WTC11 (cell line): ENCODE data around the gene ACOT6. TPM values are rescaled to one million over a fixed set of nuclear protein-coding genes. Genes with fewer than 3 reads are reported as not detected.

Experiments used
- CREM ChIP-seq: sonication (generic); formaldehyde crosslinking; IDR thresholded peaks from 2 replicates; pipeline ENCODE4 v1.8.1; 2022; ENCODE audit warnings: mild to moderate bottlenecking, missing genetic modification reagents, moderate library complexity
- EMX1 ChIP-seq: fragments of 250-450 bp; sonication (Bioruptor Pico); IDR thresholded peaks from 2 replicates; pipeline ENCODE4 v1.8.0; 2021; ENCODE audit warnings: mild to moderate bottlenecking
- ESRRA ChIP-seq: sonication (generic); formaldehyde crosslinking; IDR thresholded peaks from 2 replicates; pipeline ENCODE4 v1.8.1; 2022; ENCODE audit warnings: mild to moderate bottlenecking, missing genetic modification reagents, borderline replicate concordance
- FOXJ3 ChIP-seq: sonication (generic); formaldehyde crosslinking; IDR thresholded peaks from 2 replicates; pipeline ENCODE4 v1.9.0; 2021; ENCODE audit warnings: missing genetic modification reagents, mild to moderate bottlenecking, borderline replicate concordance
- GABPB1 ChIP-seq: sonication (generic); formaldehyde crosslinking; IDR thresholded peaks from 2 replicates; pipeline ENCODE4 v1.8.1; 2023; ENCODE audit warnings: mild to moderate bottlenecking, missing genetic modification reagents
- GRHL2 ChIP-seq: fragments of 250-450 bp; sonication (Bioruptor Pico); IDR thresholded peaks from 2 replicates; pipeline ENCODE4 v1.8.0; 2022; ENCODE audit warnings: mild to moderate bottlenecking, moderate library complexity; ENCODE audit not compliant: insufficient replicate concordance, severe bottlenecking
- GTF2I ChIP-seq: fragments of 250-450 bp; sonication (Bioruptor Pico); conservative IDR thresholded peaks from 2 replicates; pipeline ENCODE4 v1.4.0; 2021; ENCODE audit warnings: mild to moderate bottlenecking
- HMGA2 ChIP-seq: fragments of 250-450 bp; sonication (Bioruptor Pico); IDR thresholded peaks from 2 replicates; pipeline ENCODE4 v1.4.0; 2021; ENCODE audit warnings: mild to moderate bottlenecking, moderate library complexity
- NFYB ChIP-seq: sonication (generic); formaldehyde crosslinking; conservative IDR thresholded peaks from 2 replicates; pipeline ENCODE4 v1.8.0; 2022; ENCODE audit warnings: low read depth, missing genetic modification reagents
- OVOL2 ChIP-seq: fragments of 250-450 bp; sonication (Bioruptor Pico); IDR thresholded peaks from 2 replicates; pipeline ENCODE4 v1.9.0; 2021; ENCODE audit warnings: mild to moderate bottlenecking, borderline replicate concordance
- PRRX2 ChIP-seq: fragments of 250-450 bp; sonication (Bioruptor Pico); IDR thresholded peaks from 2 replicates; pipeline ENCODE4 v1.8.0; 2021; ENCODE audit warnings: mild to moderate bottlenecking
- RORB ChIP-seq: fragments of 250-450 bp; sonication (Bioruptor Pico); IDR thresholded peaks from 2 replicates; pipeline ENCODE4 v1.9.0; 2021; ENCODE audit warnings: mild to moderate bottlenecking
- SOX15 ChIP-seq: fragments of 250-450 bp; sonication (Bioruptor Pico); IDR thresholded peaks from 2 replicates; pipeline ENCODE4 v1.9.0; 2021; ENCODE audit warnings: mild to moderate bottlenecking
- ZBTB21 ChIP-seq: sonication (generic); formaldehyde crosslinking; IDR thresholded peaks from 2 replicates; pipeline ENCODE4 v1.8.1; 2023; ENCODE audit warnings: mild to moderate bottlenecking, missing genetic modification reagents, borderline replicate concordance
- ZNF138 ChIP-seq: sonication (generic); formaldehyde crosslinking; conservative IDR thresholded peaks from 2 replicates; pipeline ENCODE4 v1.8.1; 2022; ENCODE audit warnings: mild to moderate bottlenecking, moderate library complexity, missing genetic modification reagents
- ZNF232 ChIP-seq: sonication (generic); formaldehyde crosslinking; IDR thresholded peaks from 2 replicates; pipeline ENCODE4 v1.8.0; 2022; ENCODE audit warnings: mild to moderate bottlenecking, missing genetic modification reagents
- total RNA-seq: library from RNA; stranded (reverse); gene quantifications from 3 replicates; pipeline ENCODE4 v1.2.3, GENCODE V29; 2021
- TF ChIP-seq, protein P1 (sequence below): sonication (generic); formaldehyde crosslinking; IDR thresholded peaks from 2 replicates; pipeline ENCODE4 v1.8.1; 2023; ENCODE audit warnings: mild to moderate bottlenecking, missing genetic modification reagents, moderate library complexity
- TF ChIP-seq, protein P2 (sequence below): sonication (generic); formaldehyde crosslinking; conservative IDR thresholded peaks from 2 replicates; pipeline ENCODE4 v1.8.1; 2022; ENCODE audit warnings: mild to moderate bottlenecking, missing genetic modification reagents
- TF ChIP-seq, protein P3 (sequence below): fragments of 250-450 bp; sonication (Bioruptor Pico); IDR thresholded peaks from 2 replicates; pipeline ENCODE4 v1.8.0; 2021; ENCODE audit warnings: mild to moderate bottlenecking
- TF ChIP-seq, protein P4 (sequence below): fragments of 250-450 bp; sonication (Bioruptor Pico); IDR thresholded peaks from 2 replicates; pipeline ENCODE4 v1.9.0; 2021; ENCODE audit warnings: mild to moderate bottlenecking
- TF ChIP-seq, protein P5 (sequence below): fragments of 250-450 bp; sonication (Bioruptor Pico); conservative IDR thresholded peaks from 2 replicates; pipeline ENCODE4 v1.9.0; 2021; ENCODE audit warnings: mild to moderate bottlenecking
- TF ChIP-seq, protein P6 (sequence below): fragments of 250-450 bp; sonication (Bioruptor Pico); IDR thresholded peaks from 2 replicates; pipeline ENCODE4 v1.9.0; 2021; ENCODE audit warnings: mild to moderate bottlenecking
- TF ChIP-seq, protein P7 (sequence below): sonication (generic); formaldehyde crosslinking; IDR thresholded peaks from 2 replicates; pipeline ENCODE4 v1.8.1; 2022; ENCODE audit warnings: low read depth, missing genetic modification reagents, borderline replicate concordance
- TF ChIP-seq, protein P8 (sequence below): sonication (generic); formaldehyde crosslinking; IDR thresholded peaks from 2 replicates; pipeline ENCODE4 v1.8.1; 2022; ENCODE audit warnings: mild to moderate bottlenecking, moderate library complexity, missing genetic modification reagents
- TF ChIP-seq, protein P9 (sequence below): fragments of 250-450 bp; sonication (Bioruptor Pico); IDR thresholded peaks from 2 replicates; pipeline ENCODE4 v2.1.2; 2022; ENCODE audit warnings: mild to moderate bottlenecking, moderate library complexity

ACOT6 gene
- total RNA-seq, 1 experiment from 2014 or later = 0.13 TPM

DNA sequence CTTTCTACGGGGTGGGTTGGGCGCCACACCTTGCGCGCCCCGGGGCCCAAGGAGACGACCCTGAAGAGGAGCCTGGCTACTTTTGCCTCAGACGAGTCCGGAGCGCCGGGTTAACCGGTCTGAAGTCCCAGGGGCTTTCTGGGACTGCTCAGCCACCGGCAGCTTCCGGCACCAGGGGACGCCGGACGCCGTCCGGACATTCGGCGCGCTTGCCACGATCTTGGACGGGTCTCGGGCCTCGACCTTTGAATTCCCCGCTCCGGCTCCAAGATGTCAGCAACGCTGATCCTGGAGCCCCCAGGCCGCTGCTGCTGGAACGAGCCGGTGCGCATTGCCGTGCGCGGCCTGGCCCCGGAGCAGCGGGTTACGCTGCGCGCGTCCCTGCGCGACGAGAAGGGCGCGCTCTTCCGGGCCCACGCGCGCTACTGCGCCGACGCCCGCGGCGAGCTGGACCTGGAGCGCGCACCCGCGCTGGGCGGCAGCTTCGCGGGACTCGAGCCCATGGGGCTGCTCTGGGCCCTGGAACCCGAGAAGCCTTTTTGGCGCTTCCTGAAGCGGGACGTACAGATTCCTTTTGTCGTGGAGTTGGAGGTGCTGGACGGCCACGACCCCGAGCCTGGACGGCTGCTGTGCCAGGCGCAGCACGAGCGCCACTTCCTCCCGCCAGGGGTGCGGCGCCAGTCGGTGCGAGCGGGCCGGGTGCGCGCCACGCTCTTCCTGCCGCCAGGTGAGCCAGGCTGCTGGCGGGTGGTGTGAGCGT, 20.4 kb upstream of the ACOT6 start, which contains the start of gene ACOT4 (continued):
- TF ChIP-seq, protein P1, sequence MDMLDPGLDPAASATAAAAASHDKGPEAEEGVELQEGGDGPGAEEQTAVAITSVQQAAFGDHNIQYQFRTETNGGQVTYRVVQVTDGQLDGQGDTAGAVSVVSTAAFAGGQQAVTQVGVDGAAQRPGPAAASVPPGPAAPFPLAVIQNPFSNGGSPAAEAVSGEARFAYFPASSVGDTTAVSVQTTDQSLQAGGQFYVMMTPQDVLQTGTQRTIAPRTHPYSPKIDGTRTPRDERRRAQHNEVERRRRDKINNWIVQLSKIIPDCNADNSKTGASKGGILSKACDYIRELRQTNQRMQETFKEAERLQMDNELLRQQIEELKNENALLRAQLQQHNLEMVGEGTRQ (CRISPR knock-in tag) = peak; percentile 22; the same call in 1 of the 2 replicates
- TF ChIP-seq RORB (CRISPR knock-in tag) (no peak), CREM (CRISPR knock-in tag) (no peak), GRHL2 (CRISPR knock-in tag) (no peak), ZNF138 (CRISPR knock-in tag) (0 out of 2 replicates have a peak, but pooled peaks have one; percentile 39), GTF2I (no peak), ZNF232 (0 out of 2 replicates have a peak, but pooled peaks have one; percentile 46), PRRX2 (CRISPR knock-in tag) (no peak), EMX1 (no peak), ZBTB21 (CRISPR knock-in tag) (peak; percentile 79; the same call in 1 of the 2 replicates), GABPB1 (no peak), HMGA2 (CRISPR knock-in tag) (no peak), SOX15 (CRISPR knock-in tag) (no peak), NFYB (no peak; the same call in 1 of the 2 replicates), ESRRA (CRISPR knock-in tag) (no peak), FOXJ3 (CRISPR knock-in tag) (no peak), OVOL2 (CRISPR knock-in tag) (no peak)
- TF ChIP-seq, protein P2, sequence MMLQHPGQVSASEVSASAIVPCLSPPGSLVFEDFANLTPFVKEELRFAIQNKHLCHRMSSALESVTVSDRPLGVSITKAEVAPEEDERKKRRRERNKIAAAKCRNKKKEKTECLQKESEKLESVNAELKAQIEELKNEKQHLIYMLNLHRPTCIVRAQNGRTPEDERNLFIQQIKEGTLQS = no peak
- TF ChIP-seq, protein P3, sequence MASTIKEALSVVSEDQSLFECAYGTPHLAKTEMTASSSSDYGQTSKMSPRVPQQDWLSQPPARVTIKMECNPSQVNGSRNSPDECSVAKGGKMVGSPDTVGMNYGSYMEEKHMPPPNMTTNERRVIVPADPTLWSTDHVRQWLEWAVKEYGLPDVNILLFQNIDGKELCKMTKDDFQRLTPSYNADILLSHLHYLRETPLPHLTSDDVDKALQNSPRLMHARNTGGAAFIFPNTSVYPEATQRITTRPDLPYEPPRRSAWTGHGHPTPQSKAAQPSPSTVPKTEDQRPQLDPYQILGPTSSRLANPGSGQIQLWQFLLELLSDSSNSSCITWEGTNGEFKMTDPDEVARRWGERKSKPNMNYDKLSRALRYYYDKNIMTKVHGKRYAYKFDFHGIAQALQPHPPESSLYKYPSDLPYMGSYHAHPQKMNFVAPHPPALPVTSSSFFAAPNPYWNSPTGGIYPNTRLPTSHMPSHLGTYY = no peak
- TF ChIP-seq, protein P4, sequence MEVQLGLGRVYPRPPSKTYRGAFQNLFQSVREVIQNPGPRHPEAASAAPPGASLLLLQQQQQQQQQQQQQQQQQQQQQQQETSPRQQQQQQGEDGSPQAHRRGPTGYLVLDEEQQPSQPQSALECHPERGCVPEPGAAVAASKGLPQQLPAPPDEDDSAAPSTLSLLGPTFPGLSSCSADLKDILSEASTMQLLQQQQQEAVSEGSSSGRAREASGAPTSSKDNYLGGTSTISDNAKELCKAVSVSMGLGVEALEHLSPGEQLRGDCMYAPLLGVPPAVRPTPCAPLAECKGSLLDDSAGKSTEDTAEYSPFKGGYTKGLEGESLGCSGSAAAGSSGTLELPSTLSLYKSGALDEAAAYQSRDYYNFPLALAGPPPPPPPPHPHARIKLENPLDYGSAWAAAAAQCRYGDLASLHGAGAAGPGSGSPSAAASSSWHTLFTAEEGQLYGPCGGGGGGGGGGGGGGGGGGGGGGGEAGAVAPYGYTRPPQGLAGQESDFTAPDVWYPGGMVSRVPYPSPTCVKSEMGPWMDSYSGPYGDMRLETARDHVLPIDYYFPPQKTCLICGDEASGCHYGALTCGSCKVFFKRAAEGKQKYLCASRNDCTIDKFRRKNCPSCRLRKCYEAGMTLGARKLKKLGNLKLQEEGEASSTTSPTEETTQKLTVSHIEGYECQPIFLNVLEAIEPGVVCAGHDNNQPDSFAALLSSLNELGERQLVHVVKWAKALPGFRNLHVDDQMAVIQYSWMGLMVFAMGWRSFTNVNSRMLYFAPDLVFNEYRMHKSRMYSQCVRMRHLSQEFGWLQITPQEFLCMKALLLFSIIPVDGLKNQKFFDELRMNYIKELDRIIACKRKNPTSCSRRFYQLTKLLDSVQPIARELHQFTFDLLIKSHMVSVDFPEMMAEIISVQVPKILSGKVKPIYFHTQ (CRISPR knock-in tag) = no peak
- TF ChIP-seq, protein P5, sequence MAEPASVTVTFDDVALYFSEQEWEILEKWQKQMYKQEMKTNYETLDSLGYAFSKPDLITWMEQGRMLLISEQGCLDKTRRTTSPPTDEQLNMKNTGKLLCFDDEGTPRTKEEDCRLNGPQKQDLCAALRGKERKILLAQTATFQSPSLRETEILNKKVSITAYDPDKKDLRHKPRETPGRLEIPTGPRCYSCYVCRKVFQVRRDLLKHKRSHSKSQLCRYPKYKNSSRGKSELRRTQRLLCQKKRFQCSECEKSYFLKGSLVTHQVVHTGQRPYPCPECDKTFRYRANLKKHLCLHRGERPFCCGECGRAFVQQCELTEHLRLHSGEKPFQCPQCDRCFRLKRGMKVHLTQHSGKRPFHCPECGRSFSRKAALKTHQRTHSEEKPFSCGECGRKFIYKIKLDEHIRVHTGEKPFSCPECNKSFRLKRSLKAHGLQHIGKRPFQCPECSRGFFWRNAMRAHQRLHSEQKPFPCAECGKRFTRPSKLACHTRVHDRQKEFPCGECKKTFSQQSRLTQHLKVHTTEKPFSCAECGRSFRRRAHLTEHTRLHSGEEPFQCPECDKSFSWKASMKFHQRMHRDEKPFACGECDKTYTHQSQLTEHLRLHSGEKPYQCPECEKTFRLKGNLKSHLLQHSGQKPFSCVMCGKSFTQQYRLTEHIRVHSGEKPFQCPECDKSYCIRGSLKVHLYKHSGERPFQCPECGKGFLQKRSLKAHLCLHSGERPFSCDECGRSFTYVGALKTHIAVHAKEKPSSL = no peak
- TF ChIP-seq, protein P6, sequence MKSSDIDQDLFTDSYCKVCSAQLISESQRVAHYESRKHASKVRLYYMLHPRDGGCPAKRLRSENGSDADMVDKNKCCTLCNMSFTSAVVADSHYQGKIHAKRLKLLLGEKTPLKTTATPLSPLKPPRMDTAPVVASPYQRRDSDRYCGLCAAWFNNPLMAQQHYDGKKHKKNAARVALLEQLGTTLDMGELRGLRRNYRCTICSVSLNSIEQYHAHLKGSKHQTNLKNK (CRISPR knock-in tag) = no peak
- TF ChIP-seq, protein P7, sequence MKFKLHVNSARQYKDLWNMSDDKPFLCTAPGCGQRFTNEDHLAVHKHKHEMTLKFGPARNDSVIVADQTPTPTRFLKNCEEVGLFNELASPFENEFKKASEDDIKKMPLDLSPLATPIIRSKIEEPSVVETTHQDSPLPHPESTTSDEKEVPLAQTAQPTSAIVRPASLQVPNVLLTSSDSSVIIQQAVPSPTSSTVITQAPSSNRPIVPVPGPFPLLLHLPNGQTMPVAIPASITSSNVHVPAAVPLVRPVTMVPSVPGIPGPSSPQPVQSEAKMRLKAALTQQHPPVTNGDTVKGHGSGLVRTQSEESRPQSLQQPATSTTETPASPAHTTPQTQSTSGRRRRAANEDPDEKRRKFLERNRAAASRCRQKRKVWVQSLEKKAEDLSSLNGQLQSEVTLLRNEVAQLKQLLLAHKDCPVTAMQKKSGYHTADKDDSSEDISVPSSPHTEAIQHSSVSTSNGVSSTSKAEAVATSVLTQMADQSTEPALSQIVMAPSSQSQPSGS (CRISPR knock-in tag) = no peak
- TF ChIP-seq, protein P8, sequence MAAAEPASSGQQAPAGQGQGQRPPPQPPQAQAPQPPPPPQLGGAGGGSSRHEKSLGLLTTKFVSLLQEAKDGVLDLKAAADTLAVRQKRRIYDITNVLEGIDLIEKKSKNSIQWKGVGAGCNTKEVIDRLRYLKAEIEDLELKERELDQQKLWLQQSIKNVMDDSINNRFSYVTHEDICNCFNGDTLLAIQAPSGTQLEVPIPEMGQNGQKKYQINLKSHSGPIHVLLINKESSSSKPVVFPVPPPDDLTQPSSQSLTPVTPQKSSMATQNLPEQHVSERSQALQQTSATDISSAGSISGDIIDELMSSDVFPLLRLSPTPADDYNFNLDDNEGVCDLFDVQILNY (CRISPR knock-in tag) = peak; percentile 63; the same call in 1 of the 2 replicates
- TF ChIP-seq, protein P9, sequence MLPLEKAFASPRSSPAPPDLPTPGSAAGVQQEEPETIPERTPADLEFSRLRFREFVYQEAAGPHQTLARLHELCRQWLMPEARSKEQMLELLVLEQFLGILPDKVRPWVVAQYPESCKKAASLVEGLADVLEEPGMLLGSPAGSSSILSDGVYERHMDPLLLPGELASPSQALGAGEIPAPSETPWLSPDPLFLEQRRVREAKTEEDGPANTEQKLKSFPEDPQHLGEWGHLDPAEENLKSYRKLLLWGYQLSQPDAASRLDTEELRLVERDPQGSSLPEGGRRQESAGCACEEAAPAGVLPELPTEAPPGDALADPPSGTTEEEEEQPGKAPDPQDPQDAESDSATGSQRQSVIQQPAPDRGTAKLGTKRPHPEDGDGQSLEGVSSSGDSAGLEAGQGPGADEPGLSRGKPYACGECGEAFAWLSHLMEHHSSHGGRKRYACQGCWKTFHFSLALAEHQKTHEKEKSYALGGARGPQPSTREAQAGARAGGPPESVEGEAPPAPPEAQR (CRISPR knock-in tag) = no peak
